Mammary epithelial cell (primary cell): Measurements from ENCODE around the gene CACNB1.

ENCODE experiments used
- CTCF ChIP-seq, 2 donors: IDR thresholded peaks in 1 of 2; conservative IDR thresholded peaks in 1 of 2; 2 replicates each; pipeline ENCODE4 v1.5.1; 2011 to 2012; ENCODE audit warnings: inconsistent platforms in 2 of 2, low read length in 2 of 2, mild to moderate bottlenecking in 2 of 2, control low read depth in 1 of 2, low read depth in 1 of 2; ENCODE audit not compliant: insufficient read depth in 1 of 2; ENCODE audit errors: extremely low read depth in 1 of 2
- EZH2 ChIP-seq: IDR thresholded peaks from 2 replicates; pipeline ENCODE4 v1.6.1; 2012; ENCODE audit warnings: low read length, inconsistent platforms, borderline replicate concordance

- TF ChIP-seq CTCF (conservative IDR thresholded peaks at IDR 0.05 in 1 of 2, IDR thresholded peaks at IDR 0.05 in 1 of 2; ENCODE audit: extremely low read depth in 1 of 2, insufficient read depth in 1 of 2, low read depth in 1 of 2, low read length in 2 of 2) (no peak), EZH2 (no peak)
These were observed 46.1 kb downstream of the CACNB1 start, which contains the start of gene PLXDC1 for GRCh38 chr17:39151150-39151942.
